Suprapubic skin (tissue), 3 donors: ENCODE data around the gene SHROOM3.

Experiments
- CTCF ChIP-seq, 2 donors: fragments of 200-600 bp in 1 of 2; fragments of 450-650 bp in 1 of 2; sonication (generic) in 1 of 2; IDR thresholded peaks; one replicate each; pipeline ENCODE4 v1.5.1; 2016 to 2019; ENCODE audit warnings: antibody characterized with exemption in 2 of 2, mild to moderate bottlenecking in 1 of 2, moderate library complexity in 1 of 2
- EP300 ChIP-seq: sonication (generic); formaldehyde crosslinking; IDR thresholded peaks from one replicate; pipeline ENCODE4 v1.6.1; 2017; ENCODE audit warnings: antibody characterized with exemption
- POLR2A ChIP-seq, 2 donors: fragments of 450-650 bp; IDR thresholded peaks; one replicate each; pipeline ENCODE4 v1.6.1; 2017; ENCODE audit warnings: antibody characterized with exemption in 2 of 2, mild to moderate bottlenecking in 2 of 2, moderate library complexity in 2 of 2

- no peak for TF ChIP-seq CTCF (IDR thresholded peaks at IDR 0.05)
- no peak for TF ChIP-seq EP300
- TF ChIP-seq POLR2A (IDR thresholded peaks at IDR 0.05), result no peak
Observed at GRCh38 chr4:76484654-76485053, 49.6 kb downstream of the SHROOM3 start.
